Gastrocnemius medialis (tissue), 4 donors: ENCODE results near the gene AK2. TPM values are rescaled to one million over a fixed set of nuclear protein-coding genes. Genes with fewer than 3 reads are reported as not detected.

Experiments used
- ATAC-seq, 2 donors: fragments of 150-250 bp; one replicate each; pipeline ENCODE4 v1.9.1; 2016
- DNase-seq, 2 donors: peaks; one replicate each; pipeline ENCODE4 v3.0.0-alpha.2; 2019
- H3K27ac ChIP-seq, 4 donors: fragments of 200-600 bp; sonication (generic); 1 replicate in 1 of 4; 2 replicates in 3 of 4; pipeline ENCODE4 v1.5.1; 2016 to 2018; ENCODE audit warnings: mild to moderate bottlenecking in 2 of 4, moderate library complexity in 1 of 4
- H3K27me3 ChIP-seq, 3 donors: fragments of 200-600 bp; sonication (generic) in 2 of 3; 1 replicate in 1 of 3; 2 replicates in 2 of 3; pipeline versions ENCODE4 v1.5.1 to v1.6.0; 2016 to 2019; ENCODE audit warnings: mild to moderate bottlenecking in 1 of 3, moderate library complexity in 1 of 3
- H3K36me3 ChIP-seq, 2 donors: fragments of 200-600 bp; sonication (generic) in 1 of 2; one replicate each; pipeline ENCODE4 v1.5.1; 2017 to 2018
- H3K4me1 ChIP-seq, 2 donors: fragments of 200-600 bp; sonication (generic) in 1 of 2; one replicate each; pipeline ENCODE4 v1.5.1; 2016 to 2017; ENCODE audit warnings: mild to moderate bottlenecking in 2 of 2
- H3K4me3 ChIP-seq, 4 donors: fragments of 200-600 bp; sonication (generic) in 3 of 4; 1 replicate in 1 of 4; 2 replicates in 3 of 4; pipeline ENCODE4 v1.5.1; 2016 to 2019; ENCODE audit warnings: mild to moderate bottlenecking in 2 of 4
- H3K9me3 ChIP-seq, 3 donors: fragments of 200-600 bp; sonication (generic) in 2 of 3; 1 replicate in 1 of 3; 2 replicates in 2 of 3; pipeline ENCODE4 v1.5.1; 2016 to 2019
- CTCF ChIP-seq, 5 experiments: fragments of 450-650 bp in 3 of 5; fragments of 200-600 bp in 2 of 5; sonication (generic) in 2 of 5; IDR thresholded peaks in 4 of 5; conservative IDR thresholded peaks in 1 of 5; 1 replicate in 4 of 5; 2 replicates in 1 of 5; pipeline ENCODE4 v1.5.1; 2016 to 2019; ENCODE audit warnings: antibody characterized with exemption in 5 of 5, mild to moderate bottlenecking in 3 of 5, moderate library complexity in 3 of 5
- POLR2A ChIP-seq, 2 donors: fragments of 450-650 bp; IDR thresholded peaks; one replicate each; pipeline ENCODE4 v1.6.1; 2017; ENCODE audit warnings: antibody characterized with exemption in 2 of 2, mild to moderate bottlenecking in 2 of 2, moderate library complexity in 2 of 2
- in situ Hi-C, 4 donors: fragments of 200-750 bp; cut with MboI; loops; one replicate each; pipeline versions ENCODE4 v1.15.0 to v1.8.0; 2017; ENCODE audit warnings: low sequenced_read_pairs in 4 of 4
- intact Hi-C: fragments of 100-400 bp; cut with DNase I; formaldehyde crosslinking; loops from one replicate; pipeline ENCODE4 v1.15.1; 2023; ENCODE audit warnings: low total_unique reads
- total RNA-seq, 4 donors: library from RNA; depleted of rRNA; stranded (reverse); fragments of >200 nt; gene quantifications; one replicate each; pipeline versions ENCODE4 v1.1.0 to v1.2.3, GENCODE V29; 2016

Gene AK2
- total RNA-seq, 4 donors from 2014 or later = 125 to 261 (median 152) TPM

DNA sequence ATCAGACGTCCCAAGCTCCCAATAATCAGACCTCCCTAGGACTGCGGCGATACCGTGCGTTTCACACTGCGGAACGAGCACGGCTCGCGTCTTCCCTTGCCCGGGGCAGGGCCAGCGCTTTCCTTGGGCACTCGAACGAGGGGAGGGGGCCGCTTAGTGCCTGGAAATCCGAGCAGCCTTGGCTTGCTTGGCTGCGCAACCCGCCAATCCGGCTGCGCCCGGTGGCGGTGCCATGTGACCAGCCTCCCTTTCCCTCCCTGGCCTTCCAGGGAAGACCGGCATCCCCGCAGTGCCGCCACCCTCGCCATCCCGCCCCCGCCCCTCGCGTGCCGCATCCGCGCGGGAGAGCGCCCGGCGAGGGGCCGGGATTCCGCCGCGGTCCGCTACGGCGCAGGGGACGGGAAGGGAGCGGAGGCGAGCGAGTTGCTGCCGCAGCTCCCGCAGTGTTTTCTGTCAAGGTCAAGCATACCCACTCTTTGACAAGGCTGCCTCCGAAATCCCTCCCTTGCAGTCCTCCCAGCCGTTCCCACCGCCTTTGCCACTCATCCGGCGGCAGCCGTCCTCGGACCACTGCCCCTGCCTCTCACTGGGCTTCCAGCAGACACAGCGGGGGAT is 63.8 kb downstream of the AK2 start:
- in situ Hi-C loops = no loop called here
- peaks cover 0 to 12% of the 10 kb centered on the region in 2 donors for H3K4me1 ChIP-seq
- intact Hi-C loops = no loop called here
- no peaks in the 10 kb centered on the region for H3K9me3 ChIP-seq
- H3K36me3 ChIP-seq = no peaks in the 10 kb centered on the region
- no peak overlapping the region for H3K27ac ChIP-seq
- TF ChIP-seq CTCF (IDR thresholded peaks at IDR 0.05 in 4 of 5, conservative IDR thresholded peaks at IDR 0.05 in 1 of 5) (no peak), POLR2A (IDR thresholded peaks at IDR 0.05) (no peak)
- peak; percentile 27 to 41 for ATAC-seq
- peak overlapping the region; percentile 47 to 68 (median 56) for H3K4me3 ChIP-seq
- peaks cover 11 to 28% (median 20%) of the 10 kb centered on the region in 3 donors for H3K27me3 ChIP-seq
- no peak for DNase-seq

GRCh38 chr1:32971576-32971975 is 65.1 kb downstream of the AK2 start:
- TF ChIP-seq POLR2A (IDR thresholded peaks at IDR 0.05) = no peak
- no peak for TF ChIP-seq CTCF (IDR thresholded peaks at IDR 0.05 in 4 of 5, conservative IDR thresholded peaks at IDR 0.05 in 1 of 5)
- peak in 1 of 2 donors; percentile 20 for ATAC-seq
- no peak for DNase-seq
- in situ Hi-C loops (no loop called here), intact Hi-C loops (no loop called here)
- no peaks in the 10 kb centered on the region for H3K36me3 ChIP-seq
- H3K4me1 ChIP-seq = peaks cover 0 to 12% of the 10 kb centered on the region in 2 donors
- H3K27ac ChIP-seq = no peak overlapping the region
- peaks cover 11 to 28% (median 20%) of the 10 kb centered on the region in 3 donors for H3K27me3 ChIP-seq
- no peaks in the 10 kb centered on the region for H3K9me3 ChIP-seq
- no peak overlapping the region for H3K4me3 ChIP-seq

DNA sequence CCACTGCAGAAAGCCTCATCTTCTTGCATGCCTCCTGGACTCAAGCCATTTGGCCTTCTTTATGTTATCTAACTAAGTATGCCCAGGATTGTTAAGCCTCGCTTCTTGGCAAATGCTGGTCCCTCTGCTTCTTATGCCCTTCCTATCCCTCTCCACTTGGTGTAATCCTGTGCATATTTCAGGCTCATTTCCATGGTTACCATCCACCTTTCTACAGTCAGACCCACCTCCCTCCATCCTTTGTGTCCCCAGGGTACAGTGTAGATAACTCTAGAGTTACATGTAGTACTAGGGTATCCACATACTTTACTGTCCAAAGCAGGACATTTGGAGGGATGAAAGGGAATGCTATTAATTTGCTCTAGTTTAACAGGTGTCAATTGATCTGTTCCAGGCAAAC is 65.5 kb downstream of the AK2 start:
- Histone ChIP-seq H3K4me1 (peaks cover 0 to 12% of the 10 kb centered on the region in 2 donors), H3K4me3 (no peak overlapping the region), H3K27ac (no peak overlapping the region), H3K36me3 (no peaks in the 10 kb centered on the region), H3K27me3 (peaks cover 11 to 28% (median 20%) of the 10 kb centered on the region in 3 donors), H3K9me3 (no peaks in the 10 kb centered on the region)
- intact Hi-C loops = no loop called here
- no peak for ATAC-seq
- in situ Hi-C loops = no loop called here
- TF ChIP-seq CTCF (IDR thresholded peaks at IDR 0.05 in 4 of 5, conservative IDR thresholded peaks at IDR 0.05 in 1 of 5) (no peak), POLR2A (IDR thresholded peaks at IDR 0.05) (no peak)
- no peak for DNase-seq

- intact Hi-C loops = no loop called here
Measured at GRCh38 chr1:32969566-32969965, 67.1 kb downstream of the AK2 start.

More at GRCh38 chr1:32969566-32969965, 67.1 kb downstream of the AK2 start:
- Histone ChIP-seq H3K4me1 (peaks cover 0 to 15% of the 10 kb centered on the region in 2 donors), H3K27ac (no peak overlapping the region), H3K36me3 (no peaks in the 10 kb centered on the region), H3K4me3 (no peak overlapping the region), H3K9me3 (peaks cover 0 to 2% (median 0%) of the 10 kb centered on the region in 3 donors), H3K27me3 (peaks cover 11 to 31% (median 20%) of the 10 kb centered on the region in 3 donors)
- no peak for ATAC-seq
- TF ChIP-seq POLR2A (IDR thresholded peaks at IDR 0.05) = no peak
- no peak for TF ChIP-seq CTCF (IDR thresholded peaks at IDR 0.05 in 4 of 5, conservative IDR thresholded peaks at IDR 0.05 in 1 of 5)
- no peak for DNase-seq
- in situ Hi-C loops = no loop called here
